Pancreas (tissue), 10 donors: ENCODE data around the gene NCAPG2. TPM values are rescaled to one million over a fixed set of nuclear protein-coding genes. Genes with fewer than 3 reads are reported as not detected.
A peak's percentile ranks its signal among the peaks of the same experiment; 100 is the strongest.

Experiments
- ATAC-seq, 4 donors: fragments of 200-7000 bp; cut with Tn5 transposase; one replicate each; pipeline versions ENCODE4 v1.8.0 to v1.9.1; 2020; ENCODE audit warnings: mild to moderate bottlenecking in 4 of 4, moderate library complexity in 4 of 4
- DNase-seq, 6 donors: peaks; one replicate each; pipeline ENCODE4 v3.0.0-alpha.2; 2020
- FAIRE-seq: peaks from 2 replicates; lab custom pipeline; 2012; peaks lifted over from hg19 to GRCh38; lab: Jason Lieb, UNC
- H3K27ac ChIP-seq, 4 donors: fragments of 200-600 bp; sonication (generic); 1 replicate in 3 of 4; 2 replicates in 1 of 4; pipeline versions ENCODE4 v1.5.0 to v1.8.0; 2020
- H3K27me3 ChIP-seq, 4 donors: fragments of 200-600 bp; one replicate each; pipeline ENCODE4 v1.8.0; 2021
- H3K36me3 ChIP-seq, 3 donors: fragments of 200-600 bp; sonication (generic) in 1 of 3; one replicate each; pipeline versions ENCODE4 v1.5.0 to v1.8.0; 2020 to 2021
- H3K4me1 ChIP-seq, 3 donors: fragments of 200-600 bp; one replicate each; pipeline ENCODE4 v1.8.0; 2021
- H3K4me3 ChIP-seq, 4 donors: fragments of 200-600 bp; sonication (generic) in 2 of 4; one replicate each; pipeline versions ENCODE4 v1.5.0 to v1.8.0; 2020 to 2021
- H3K9me3 ChIP-seq, 4 donors: fragments of 200-600 bp; one replicate each; pipeline ENCODE4 v1.8.0; 2021
- CTCF ChIP-seq, 4 donors: fragments of 200-600 bp; sonication (generic) in 3 of 4; IDR thresholded peaks; one replicate each; pipeline versions ENCODE4 v1.5.0 to v1.8.0; 2021; ENCODE audit warnings: antibody characterized with exemption in 4 of 4
- WGBS, 2 donors: extraction: QIAGEN DNeasy Blood & Tissue Kit; methylation state at CpG; one replicate each; pipeline ENCODE4 v1.1.7; 2013; 5-methylcytosine and 5-hydroxymethylcytosine counted together
- intact Hi-C, 3 donors: fragments of 100-400 bp; cut with DNase I; formaldehyde crosslinking; loops; one replicate each; pipeline versions ENCODE4 v1.11.1 to v1.14.2; 2022
- polyA plus RNA-seq, 2 donors: library from polyadenylated mRNA; stranded (reverse); fragments of 200-250 nt; gene quantifications; one replicate each; pipeline ENCODE4 v1.2.3, GENCODE V29; 2013
- total RNA-seq, 6 donors: library from RNA; stranded (reverse); fragmentation: NEBNext Ultra II Directional in 4 of 6; extraction: Animal tissue kit (Norgen Biotek cat#: 25700) in 4 of 6; gene quantifications; one replicate each; pipeline versions ENCODE4 v1.2.1 to v1.2.4, GENCODE V29; 2021 to 2023
- donor health status: healthy with polysubstance abuse.
- donor health status: DM: no; HTN: no; CAD: no; lungs with moderate emphysema.
- donor health status: DM: no; HTN: no; CAD: no.
- donor health status: control.
- donor health status: control.
- donor health status: Bipolar disorder and iron deficiency.
- donor health status: DM: yes; HTN: yes; CAD: no.
- donor health status: DM: no; HTN: no; CAD: no.
- donor health status: DM: no; HTN: no; CAD: no.
- donor health status: DM: yes; HTN: yes; CAD: no.

Gene NCAPG2
- total and polyA plus RNA-seq, 8 donors: 1.4 to 4.0 (median 3.1) TPM

- H3K9me3 ChIP-seq: no peaks in the 10 kb centered on the region
- WGBS, 2 donors: 80% methylated on average over 7 of the region's 7 CpGs
- no peak for TF ChIP-seq CTCF (IDR thresholded peaks at IDR 0.05)
- H3K4me1 ChIP-seq: peaks cover 0 to 12% (median 10%) of the 10 kb centered on the region in 3 donors
- no peak overlapping the region for H3K27ac ChIP-seq
- H3K36me3 ChIP-seq: no peaks in the 10 kb centered on the region
- intact Hi-C loops: no loop called here
- no peak overlapping the region for H3K4me3 ChIP-seq
- DNase-seq: no peak
- no peak for ATAC-seq
- H3K27me3 ChIP-seq: no peaks in the 10 kb centered on the region
- FAIRE-seq: no peak
Observed at GRCh38 chr7:158648168-158648567, 56.4 kb downstream of the NCAPG2 start.

- Histone ChIP-seq H3K9me3 (no peaks in the 10 kb centered on the region), H3K27ac (no peak overlapping the region), H3K27me3 (no peaks in the 10 kb centered on the region), H3K4me3 (no peak overlapping the region), H3K36me3 (no peaks in the 10 kb centered on the region), H3K4me1 (peaks cover 0 to 12% (median 10%) of the 10 kb centered on the region in 3 donors)
- WGBS, 2 donors: 65 to 73% methylated on average over 2 of the region's 2 CpGs
- DNase-seq: no peak
- FAIRE-seq: no peak
- ATAC-seq: no peak
- TF ChIP-seq CTCF (IDR thresholded peaks at IDR 0.05): no peak
- intact Hi-C loops: no loop called here
Observed at GRCh38 chr7:158647475-158647792, 57.2 kb downstream of the NCAPG2 start.

GRCh38 chr7:158646766-158647474 lies 57.7 kb downstream of the NCAPG2 start:
- TF ChIP-seq CTCF (IDR thresholded peaks at IDR 0.05): peak in 3 of 4 donors; percentile 24 to 31 (median 24)
- H3K4me3 ChIP-seq: no peak overlapping the region
- H3K36me3 ChIP-seq: no peaks in the 10 kb centered on the region
- no peaks in the 10 kb centered on the region for H3K9me3 ChIP-seq
- ATAC-seq (peak in 2 of 4 donors; percentile 23 to 28), FAIRE-seq (no peak), DNase-seq (peak in 1 of 6 donors; percentile 39)
- peaks cover 0 to 12% (median 10%) of the 10 kb centered on the region in 3 donors for H3K4me1 ChIP-seq
- H3K27ac ChIP-seq: no peak overlapping the region
- WGBS, 2 donors: 83 to 84% methylated on average over 7 of the region's 7 CpGs
- intact Hi-C loops: no loop called here
- no peaks in the 10 kb centered on the region for H3K27me3 ChIP-seq

- Histone ChIP-seq H3K36me3 (no peaks in the 10 kb centered on the region), H3K4me3 (no peak overlapping the region), H3K27me3 (no peaks in the 10 kb centered on the region), H3K4me1 (peaks cover 0 to 12% (median 10%) of the 10 kb centered on the region in 3 donors), H3K27ac (no peak overlapping the region), H3K9me3 (no peaks in the 10 kb centered on the region)
- intact Hi-C loops: no loop called here
- no peak for TF ChIP-seq CTCF (IDR thresholded peaks at IDR 0.05)
- FAIRE-seq (no peak), ATAC-seq (no peak), DNase-seq (no peak)
- WGBS, 2 donors: 86% methylated on average over 4 of the region's 4 CpGs
Observed at GRCh38 chr7:158645842-158646241, 58.8 kb downstream of the NCAPG2 start.

- H3K4me3 ChIP-seq: no peak overlapping the region
- FAIRE-seq (no peak), ATAC-seq (no peak), DNase-seq (no peak)
- no peaks in the 10 kb centered on the region for H3K9me3 ChIP-seq
- H3K4me1 ChIP-seq: no peaks in the 10 kb centered on the region
- 86 to 87% methylated on average over 4 of the region's 4 CpGs for WGBS, 2 donors
- H3K27me3 ChIP-seq: no peaks in the 10 kb centered on the region
- no peak for TF ChIP-seq CTCF (IDR thresholded peaks at IDR 0.05)
- H3K36me3 ChIP-seq: no peaks in the 10 kb centered on the region
- intact Hi-C loops: no loop called here
- no peak overlapping the region for H3K27ac ChIP-seq
Observed at GRCh38 chr7:158642149-158642548, 62.5 kb downstream of the NCAPG2 start.
